Activated naive CD4-positive, alpha-beta T cell treated with anti-CD3 and anti-CD28 coated beads, Interleukin-2, amount 10 ng/mL, durations not matched to agents 7 days and 5 days (primary cell): ENCODE data around the gene TMEM131.

ENCODE experiments used
- CTCF ChIA-PET: fragments of 350-600 bp; sonication (Branson Sonifier 250); formaldehyde crosslinking; loops from one replicate; lab custom pipeline; 2021; ENCODE audit warnings: antibody characterized with exemption; lab: Charles Lee
- DNase-seq: peaks from one replicate; pipeline ENCODE4 v3.0.0-alpha.2; 2020
- H3K27ac Mint-ChIP-seq: one replicate; pipeline ENCODE4 v1.8.0; 2021; ENCODE audit warnings: mild to moderate bottlenecking, moderate library complexity, mixed read lengths
- H3K27me3 Mint-ChIP-seq: one replicate; pipeline ENCODE4 v1.8.0; 2021; ENCODE audit warnings: mild to moderate bottlenecking, mixed read lengths
- H3K36me3 Mint-ChIP-seq: one replicate; pipeline ENCODE4 v1.8.0; 2021; ENCODE audit warnings: mixed read lengths
- H3K4me1 Mint-ChIP-seq: one replicate; pipeline ENCODE4 v1.8.0; 2021; ENCODE audit warnings: mixed read lengths
- H3K4me3 Mint-ChIP-seq: one replicate; pipeline ENCODE4 v1.8.0; 2021; ENCODE audit warnings: mild to moderate bottlenecking, moderate library complexity, mixed read lengths
- H3K9me3 Mint-ChIP-seq: one replicate; pipeline ENCODE4 v1.8.0; 2021; ENCODE audit warnings: mixed read lengths

Gene TMEM131

GRCh38 chr2:98008415-98008814 is 12.7 kb upstream of the TMEM131 start:
- DNase-seq, result no peak
- H3K27ac Mint-ChIP-seq, result no peak overlapping the region
- H3K36me3 Mint-ChIP-seq, result no peaks in the 10 kb centered on the region
- H3K4me3 Mint-ChIP-seq, result no peak overlapping the region
- peaks cover 5% of the 10 kb centered on the region for H3K27me3 Mint-ChIP-seq
- H3K9me3 Mint-ChIP-seq, result no peaks in the 10 kb centered on the region
- CTCF ChIA-PET, result no interaction called here
- H3K4me1 Mint-ChIP-seq, result no peaks in the 10 kb centered on the region

DNA sequence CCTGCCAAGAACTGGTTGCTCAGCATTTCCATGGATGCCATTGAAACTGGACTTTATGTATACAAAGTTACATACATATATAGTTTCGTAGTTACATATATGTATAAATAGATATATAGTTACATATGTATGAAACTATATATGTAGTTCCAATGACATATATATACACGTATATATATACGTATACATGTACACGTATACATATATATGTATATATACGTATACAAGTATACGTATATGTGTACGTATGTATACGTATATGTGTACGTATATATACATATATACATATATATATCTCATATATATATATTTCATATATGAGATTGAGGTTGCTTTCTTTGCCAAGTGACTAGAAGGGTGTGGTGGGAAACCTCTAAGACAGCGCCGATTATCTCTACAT is 10.6 kb upstream of the TMEM131 start:
- Mint-ChIP-seq H3K4me1 (no peaks in the 10 kb centered on the region), H3K27me3 (peaks cover 5% of the 10 kb centered on the region), H3K27ac (no peak overlapping the region), H3K36me3 (no peaks in the 10 kb centered on the region), H3K9me3 (no peaks in the 10 kb centered on the region), H3K4me3 (no peak overlapping the region)
- no peak for DNase-seq
- CTCF ChIA-PET, result interaction anchor here (1.0 kb wide), 1 partner anchor 165 kb away, joined by 3 read pairs; no protein-coding TSS in a partner anchor

- Mint-ChIP-seq H3K27me3 (peaks cover 5% of the 10 kb centered on the region), H3K4me1 (no peaks in the 10 kb centered on the region), H3K4me3 (no peak overlapping the region), H3K9me3 (no peaks in the 10 kb centered on the region), H3K27ac (no peak overlapping the region), H3K36me3 (no peaks in the 10 kb centered on the region)
- DNase-seq, result no peak
- CTCF ChIA-PET, result no interaction called here
Measured at GRCh38 chr2:98004613-98005012, 8.9 kb upstream of the TMEM131 start.

DNA sequence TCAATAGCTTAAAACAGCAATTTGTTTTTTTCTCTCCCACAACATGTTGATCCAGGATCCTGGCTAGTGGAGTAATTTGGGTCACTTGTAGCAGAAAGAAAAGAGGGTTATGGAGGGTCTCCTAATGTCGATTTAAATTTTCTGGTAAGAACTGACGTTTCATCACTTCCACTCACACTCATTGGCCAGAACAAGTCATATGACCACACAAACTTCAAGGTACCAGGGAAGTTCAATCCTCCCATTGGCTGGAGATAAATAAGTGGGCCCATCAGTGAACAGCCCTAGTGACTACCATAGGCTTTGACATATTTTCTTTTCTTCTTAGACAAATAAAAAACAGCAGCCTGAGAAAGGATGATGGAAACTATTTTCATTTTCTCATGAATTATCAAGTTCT is 8.3 kb upstream of the TMEM131 start:
- H3K36me3 Mint-ChIP-seq, result no peaks in the 10 kb centered on the region
- no peaks in the 10 kb centered on the region for H3K4me1 Mint-ChIP-seq
- H3K9me3 Mint-ChIP-seq, result no peaks in the 10 kb centered on the region
- DNase-seq, result no peak
- H3K27ac Mint-ChIP-seq, result no peak overlapping the region
- no peak overlapping the region for H3K4me3 Mint-ChIP-seq
- CTCF ChIA-PET, result no interaction called here
- peaks cover 10% of the 10 kb centered on the region for H3K27me3 Mint-ChIP-seq

DNA sequence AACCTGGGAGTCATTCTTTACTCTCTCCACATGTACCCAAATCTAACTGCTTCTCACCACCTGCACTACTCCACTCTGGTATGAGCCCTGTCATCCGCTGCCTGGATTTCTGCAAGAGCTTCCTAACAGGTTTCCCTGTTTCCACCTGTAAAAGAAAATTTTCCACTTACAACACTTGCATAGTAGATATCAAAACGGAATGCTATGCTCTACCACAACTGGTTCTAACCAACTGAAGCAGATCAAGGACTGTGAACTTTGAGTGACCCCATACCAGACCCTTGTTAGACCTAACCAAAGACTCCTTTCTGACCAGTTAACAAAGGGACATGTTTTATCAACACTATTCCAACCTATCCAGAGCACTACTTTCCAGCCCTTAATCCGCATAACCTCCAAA is 3.8 kb upstream of the TMEM131 start:
- Mint-ChIP-seq H3K4me1 (peaks cover 13% of the 10 kb centered on the region), H3K27me3 (peaks cover 6% of the 10 kb centered on the region), H3K4me3 (no peak overlapping the region), H3K36me3 (peaks cover 2% of the 10 kb centered on the region), H3K27ac (no peak overlapping the region), H3K9me3 (no peaks in the 10 kb centered on the region)
- CTCF ChIA-PET, result no interaction called here
- DNase-seq, result no peak

GRCh38 chr2:97998431-97999005 is 2.8 kb upstream of the TMEM131 start:
- peaks cover 5% of the 10 kb centered on the region for H3K36me3 Mint-ChIP-seq

GRCh38 chr2:97997784-97998392 is 2.1 kb upstream of the TMEM131 start:
- Mint-ChIP-seq H3K9me3 (no peaks in the 10 kb centered on the region), H3K4me3 (no peak overlapping the region), H3K27ac (no peak overlapping the region), H3K36me3 (peaks cover 7% of the 10 kb centered on the region), H3K27me3 (peaks cover 5% of the 10 kb centered on the region), H3K4me1 (peaks cover 29% of the 10 kb centered on the region)
- CTCF ChIA-PET, result interaction anchor here (1.9 kb wide), 1 partner anchor 191 kb away, joined by 7 read pairs; no protein-coding TSS in a partner anchor
- no peak for DNase-seq

More at GRCh38 chr2:97998431-97999005, 2.8 kb upstream of the TMEM131 start:
- H3K4me1 Mint-ChIP-seq, result peaks cover 23% of the 10 kb centered on the region
- H3K9me3 Mint-ChIP-seq, result no peaks in the 10 kb centered on the region
- H3K27ac Mint-ChIP-seq, result no peak overlapping the region
- peaks cover 5% of the 10 kb centered on the region for H3K27me3 Mint-ChIP-seq
- CTCF ChIA-PET, result interaction anchor here (0.7 to 1.9 kb wide), 2 partner anchors 28 to 192 kb away, joined by 3 to 7 read pairs; no protein-coding TSS in a partner anchor
- DNase-seq, result no peak
- H3K4me3 Mint-ChIP-seq, result no peak overlapping the region

- CTCF ChIA-PET, result no interaction called here
- peaks cover 5% of the 10 kb centered on the region for H3K27me3 Mint-ChIP-seq
- peak overlapping the region; percentile 90 for H3K27ac Mint-ChIP-seq
Measured at GRCh38 chr2:97996679-97997078, 931 bp upstream of the TMEM131 start.

DNA sequence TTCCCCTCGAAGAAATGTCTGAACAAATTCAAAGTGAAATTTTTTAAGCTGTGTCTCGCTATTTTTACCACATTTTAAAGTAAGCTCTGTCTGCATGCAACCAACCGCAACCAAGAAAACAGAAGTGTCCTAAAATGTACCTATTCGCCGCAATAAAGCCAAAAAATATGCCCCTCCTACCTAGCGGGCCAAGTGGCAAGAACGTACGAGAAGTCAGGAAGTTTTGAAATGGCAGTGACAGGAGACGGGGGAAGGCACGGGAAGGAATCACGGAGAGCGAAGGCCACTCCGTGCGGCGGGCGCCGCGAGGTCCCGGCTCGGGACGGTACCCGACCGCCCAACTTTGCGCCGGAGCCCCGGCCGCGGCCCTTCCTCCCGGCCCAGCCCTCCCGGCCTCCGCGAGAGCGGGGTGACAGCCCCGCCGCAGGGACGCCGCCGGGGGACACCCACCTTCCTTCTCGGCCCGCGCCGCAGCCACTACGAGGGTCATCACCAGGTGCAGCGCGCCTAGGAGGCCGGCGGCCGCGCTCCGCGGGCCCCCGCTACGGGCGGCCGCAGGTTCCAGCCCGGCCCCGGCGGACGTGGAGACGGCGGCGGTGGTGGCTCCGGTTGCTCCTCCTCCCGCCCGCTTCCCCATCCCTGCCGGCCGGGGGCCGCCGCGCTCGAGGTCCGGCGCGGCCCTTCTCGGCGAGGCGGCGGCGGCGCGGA is 568 bp downstream of the TMEM131 start:
- CTCF ChIA-PET, result no interaction called here
- H3K9me3 Mint-ChIP-seq, result no peaks in the 10 kb centered on the region
- peaks cover 34% of the 10 kb centered on the region for H3K4me1 Mint-ChIP-seq
- H3K36me3 Mint-ChIP-seq, result peaks cover 7% of the 10 kb centered on the region
- peak overlapping the region; percentile 98 for H3K27ac Mint-ChIP-seq
- peak; percentile 64 for DNase-seq
- H3K4me3 Mint-ChIP-seq, result peak overlapping the region; percentile 100
- peaks cover 5% of the 10 kb centered on the region for H3K27me3 Mint-ChIP-seq

More at GRCh38 chr2:97996679-97997078, 931 bp upstream of the TMEM131 start:
- DNase-seq, result no peak
- H3K9me3 Mint-ChIP-seq, result no peaks in the 10 kb centered on the region
- H3K4me3 Mint-ChIP-seq, result peak overlapping the region; percentile 77
- H3K36me3 Mint-ChIP-seq, result peaks cover 7% of the 10 kb centered on the region
- H3K4me1 Mint-ChIP-seq, result peaks cover 32% of the 10 kb centered on the region

DNA sequence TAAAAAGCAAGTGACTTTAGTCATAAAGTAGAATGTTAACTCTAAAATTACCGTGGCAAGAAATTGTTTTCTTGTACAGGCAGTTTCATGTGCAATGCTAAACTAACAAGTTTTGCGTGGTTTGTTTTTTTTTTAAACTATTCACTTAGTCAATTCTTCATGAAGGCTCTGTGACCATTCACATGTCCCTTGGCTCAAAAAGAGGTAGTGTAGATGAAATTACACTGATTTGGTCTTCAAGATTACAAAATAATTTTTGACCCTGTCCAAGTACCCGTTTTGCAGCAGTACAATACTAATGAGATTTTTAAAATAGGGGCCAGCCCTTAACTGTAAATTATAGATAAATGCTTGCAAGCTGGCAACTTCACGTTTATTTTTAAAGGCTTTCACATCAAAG is 1.3 kb downstream of the TMEM131 start:
- DNase-seq, result no peak
- peaks cover 7% of the 10 kb centered on the region for H3K36me3 Mint-ChIP-seq
- no peaks in the 10 kb centered on the region for H3K9me3 Mint-ChIP-seq
- H3K4me3 Mint-ChIP-seq, result peak overlapping the region; percentile 100
- H3K27me3 Mint-ChIP-seq, result peaks cover 4% of the 10 kb centered on the region
- H3K4me1 Mint-ChIP-seq, result peaks cover 34% of the 10 kb centered on the region
- CTCF ChIA-PET, result no interaction called here
- peak overlapping the region; percentile 98 for H3K27ac Mint-ChIP-seq

DNA sequence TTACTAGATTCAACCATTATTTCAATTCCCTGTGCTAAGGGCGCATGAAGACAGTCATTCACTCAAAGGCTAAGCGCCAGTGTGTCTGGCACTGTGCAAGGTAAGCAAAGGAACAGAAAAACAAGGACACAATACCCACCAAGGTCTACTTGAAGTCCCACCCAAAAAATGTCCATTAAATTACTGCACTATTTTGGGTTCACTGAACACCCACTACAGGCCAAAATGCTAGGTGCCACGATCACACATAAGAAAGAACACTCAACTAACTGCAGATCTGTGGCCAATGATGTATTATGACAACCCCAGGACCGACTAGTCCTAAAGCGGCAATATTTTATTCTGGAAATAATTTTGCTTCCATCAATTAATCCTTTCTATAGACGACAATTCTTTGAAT is 1.8 kb downstream of the TMEM131 start:
- Mint-ChIP-seq H3K27ac (no peak overlapping the region), H3K4me1 (peaks cover 34% of the 10 kb centered on the region), H3K27me3 (no peaks in the 10 kb centered on the region), H3K36me3 (peaks cover 7% of the 10 kb centered on the region), H3K9me3 (no peaks in the 10 kb centered on the region), H3K4me3 (peak overlapping the region; percentile 100)
- CTCF ChIA-PET, result no interaction called here
- no peak for DNase-seq

- no peak overlapping the region for H3K27ac Mint-ChIP-seq
- CTCF ChIA-PET, result interaction anchor here (1.0 to 1.3 kb wide), 2 partner anchors 11 to 186 kb away, joined by 3 read pairs; no protein-coding TSS in a partner anchor
- H3K4me3 Mint-ChIP-seq, result peak overlapping the region; percentile 100
- H3K4me1 Mint-ChIP-seq, result peaks cover 34% of the 10 kb centered on the region
- no peak for DNase-seq
- H3K9me3 Mint-ChIP-seq, result peaks cover 6% of the 10 kb centered on the region
- H3K36me3 Mint-ChIP-seq, result peaks cover 12% of the 10 kb centered on the region
- H3K27me3 Mint-ChIP-seq, result no peaks in the 10 kb centered on the region
Measured at GRCh38 chr2:97992836-97993825, 2.6 kb downstream of the TMEM131 start.

- no peak overlapping the region for H3K27ac Mint-ChIP-seq
- no peak for DNase-seq
- H3K27me3 Mint-ChIP-seq, result no peaks in the 10 kb centered on the region
- H3K4me1 Mint-ChIP-seq, result peaks cover 30% of the 10 kb centered on the region
- H3K4me3 Mint-ChIP-seq, result no peak overlapping the region
- CTCF ChIA-PET, result no interaction called here
- H3K36me3 Mint-ChIP-seq, result peaks cover 24% of the 10 kb centered on the region
- peaks cover 11% of the 10 kb centered on the region for H3K9me3 Mint-ChIP-seq
Measured at GRCh38 chr2:97991081-97991856, 4.5 kb downstream of the TMEM131 start.
